Measurements from ENCODE around the gene TMEM126A. TPM values are rescaled to one million over a fixed set of nuclear protein-coding genes. Genes with fewer than 3 reads are reported as not detected.

The TMEM126A gene
- total RNA-seq, result 10 to 100 TPM in 1 of 2 donors, 1 to 10 TPM in 1; 9.3 to 21.0 TPM
- 10 to 100 TPM; 25.6 to 39.1 TPM for polyA plus RNA-seq

DNA sequence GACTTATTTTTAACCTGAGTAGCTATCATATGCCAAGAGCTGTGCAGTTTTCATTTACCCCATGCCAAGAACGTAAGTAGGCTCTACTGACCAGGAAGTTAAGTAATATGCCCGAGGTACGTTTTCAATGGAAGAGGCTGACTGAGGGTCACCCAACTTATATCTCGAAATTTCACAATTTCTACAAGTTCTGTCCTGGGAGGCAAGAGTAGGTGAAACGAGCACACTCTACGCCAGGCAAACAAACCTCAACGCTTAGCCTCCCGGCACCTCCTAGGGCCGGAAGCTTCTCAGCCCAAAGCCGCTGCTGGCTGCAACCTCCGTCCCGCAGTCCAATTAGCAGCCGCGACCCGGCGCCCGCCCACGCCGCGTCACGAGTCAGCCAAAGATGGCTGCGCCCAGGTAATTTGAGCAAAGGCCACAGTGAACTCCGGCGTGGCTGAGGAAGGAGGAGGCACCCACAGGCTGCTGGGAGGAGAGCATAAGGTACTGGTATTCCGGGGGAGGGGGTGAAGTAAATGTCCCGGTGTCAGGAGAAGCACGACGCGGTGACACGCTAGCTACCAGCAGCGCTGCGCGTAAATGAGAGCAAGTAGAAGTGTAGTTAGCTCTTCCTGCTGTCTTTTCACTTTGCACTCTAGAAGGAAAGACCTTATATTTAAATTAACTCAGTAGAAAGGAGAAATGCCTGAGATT lies at the start of gene TMEM126A:
TSS of gene TMEM126A (plus strand) at position 364 of the 696 bp plus-strand sequence. CDS start 2,289 bp downstream, outside the sequence.
- no peaks in the 10 kb centered on the region for H3K9me3 ChIP-seq (ENCODE audit: control insufficient read depth in 4 of 4, low read length in 3 of 4)
- peak within 1 kb of the TSS; percentile 62 to 90 (median 90) for H3K4me3 ChIP-seq (ENCODE audit: low read depth in 1 of 3, low read length in 3 of 3)
- peak; percentile 90 for DNase-seq (ENCODE audit: low spot score)
- peaks cover 7 to 18% (median 10%) of the 10 kb centered on the region in 4 donors for H3K4me1 ChIP-seq (ENCODE audit: control insufficient read depth in 4 of 4, insufficient read depth in 4 of 4, low read length in 3 of 4)
- WGBS, result under 1% methylated on average over 33 of the region's 33 CpGs
- peaks cover 0 to 4% (median 0%) of the 10 kb centered on the region in 4 donors for H3K27me3 ChIP-seq (ENCODE audit: control insufficient read depth in 4 of 4, insufficient read depth in 4 of 4, low read length in 3 of 4)
- peaks cover 0 to 9% (median 0%) of the 10 kb centered on the region in 4 donors for H3K36me3 ChIP-seq (ENCODE audit: control insufficient read depth in 4 of 4, insufficient read depth in 3 of 4, low read depth in 1 of 4, low read length in 3 of 4)
- H3K9ac ChIP-seq (ENCODE audit: low read depth in 1 of 2, low read length in 2 of 2), result peak within 1 kb of the TSS; percentile 85 to 96
- H3K27ac ChIP-seq (ENCODE audit: low read depth in 1 of 2, low read length in 2 of 2), result peak within 1 kb of the TSS; percentile 64 to 83
- TF ChIP-seq YY1 (IDR thresholded peaks at IDR 0.05) (peak; percentile 99), GABPA (IDR thresholded peaks at IDR 0.05 in 1 of 2, conservative IDR thresholded peaks at IDR 0.05 in 1 of 2) (peak in 1 of 2 donors; percentile 88), HNF4G (IDR thresholded peaks at IDR 0.05) (peak; percentile 11), RXRA (IDR thresholded peaks at IDR 0.05) (peak; percentile 50 to 60), FOXA1 (IDR thresholded peaks at IDR 0.05) (no peak), FOXA2 (IDR thresholded peaks at IDR 0.05) (no peak), JUND (IDR thresholded peaks at IDR 0.05) (no peak), EGR1 (IDR thresholded peaks at IDR 0.05; ENCODE audit: low read depth in 2 of 2) (peak; percentile 95 to 98), NR2F2 (IDR thresholded peaks at IDR 0.05) (peak; percentile 17), TAF1 (conservative IDR thresholded peaks at IDR 0.05) (peak; percentile 83), SP1 (IDR thresholded peaks at IDR 0.05) (peak; percentile 66), RAD21 (IDR thresholded peaks at IDR 0.05) (peak in 1 of 2 donors; percentile 51), HNF4A (conservative IDR thresholded peaks at IDR 0.05) (peak; percentile 46 to 48)
- TF ChIP-seq, protein P1, sequence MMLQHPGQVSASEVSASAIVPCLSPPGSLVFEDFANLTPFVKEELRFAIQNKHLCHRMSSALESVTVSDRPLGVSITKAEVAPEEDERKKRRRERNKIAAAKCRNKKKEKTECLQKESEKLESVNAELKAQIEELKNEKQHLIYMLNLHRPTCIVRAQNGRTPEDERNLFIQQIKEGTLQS (IDR thresholded peaks at IDR 0.05), result peak; percentile 15
- TF ChIP-seq, protein P2, sequence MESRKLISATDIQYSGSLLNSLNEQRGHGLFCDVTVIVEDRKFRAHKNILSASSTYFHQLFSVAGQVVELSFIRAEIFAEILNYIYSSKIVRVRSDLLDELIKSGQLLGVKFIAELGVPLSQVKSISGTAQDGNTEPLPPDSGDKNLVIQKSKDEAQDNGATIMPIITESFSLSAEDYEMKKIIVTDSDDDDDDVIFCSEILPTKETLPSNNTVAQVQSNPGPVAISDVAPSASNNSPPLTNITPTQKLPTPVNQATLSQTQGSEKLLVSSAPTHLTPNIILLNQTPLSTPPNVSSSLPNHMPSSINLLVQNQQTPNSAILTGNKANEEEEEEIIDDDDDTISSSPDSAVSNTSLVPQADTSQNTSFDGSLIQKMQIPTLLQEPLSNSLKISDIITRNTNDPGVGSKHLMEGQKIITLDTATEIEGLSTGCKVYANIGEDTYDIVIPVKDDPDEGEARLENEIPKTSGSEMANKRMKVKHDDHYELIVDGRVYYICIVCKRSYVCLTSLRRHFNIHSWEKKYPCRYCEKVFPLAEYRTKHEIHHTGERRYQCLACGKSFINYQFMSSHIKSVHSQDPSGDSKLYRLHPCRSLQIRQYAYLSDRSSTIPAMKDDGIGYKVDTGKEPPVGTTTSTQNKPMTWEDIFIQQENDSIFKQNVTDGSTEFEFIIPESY (IDR thresholded peaks at IDR 0.05), result peak; percentile 83
- TF ChIP-seq, protein P3, sequence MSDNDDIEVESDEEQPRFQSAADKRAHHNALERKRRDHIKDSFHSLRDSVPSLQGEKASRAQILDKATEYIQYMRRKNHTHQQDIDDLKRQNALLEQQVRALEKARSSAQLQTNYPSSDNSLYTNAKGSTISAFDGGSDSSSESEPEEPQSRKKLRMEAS (IDR thresholded peaks at IDR 0.05), result peak; percentile 46
- TF ChIP-seq, protein P4, sequence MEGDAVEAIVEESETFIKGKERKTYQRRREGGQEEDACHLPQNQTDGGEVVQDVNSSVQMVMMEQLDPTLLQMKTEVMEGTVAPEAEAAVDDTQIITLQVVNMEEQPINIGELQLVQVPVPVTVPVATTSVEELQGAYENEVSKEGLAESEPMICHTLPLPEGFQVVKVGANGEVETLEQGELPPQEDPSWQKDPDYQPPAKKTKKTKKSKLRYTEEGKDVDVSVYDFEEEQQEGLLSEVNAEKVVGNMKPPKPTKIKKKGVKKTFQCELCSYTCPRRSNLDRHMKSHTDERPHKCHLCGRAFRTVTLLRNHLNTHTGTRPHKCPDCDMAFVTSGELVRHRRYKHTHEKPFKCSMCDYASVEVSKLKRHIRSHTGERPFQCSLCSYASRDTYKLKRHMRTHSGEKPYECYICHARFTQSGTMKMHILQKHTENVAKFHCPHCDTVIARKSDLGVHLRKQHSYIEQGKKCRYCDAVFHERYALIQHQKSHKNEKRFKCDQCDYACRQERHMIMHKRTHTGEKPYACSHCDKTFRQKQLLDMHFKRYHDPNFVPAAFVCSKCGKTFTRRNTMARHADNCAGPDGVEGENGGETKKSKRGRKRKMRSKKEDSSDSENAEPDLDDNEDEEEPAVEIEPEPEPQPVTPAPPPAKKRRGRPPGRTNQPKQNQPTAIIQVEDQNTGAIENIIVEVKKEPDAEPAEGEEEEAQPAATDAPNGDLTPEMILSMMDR (IDR thresholded peaks at IDR 0.05; ENCODE audit: low read depth, low read length, missing input control), result no peak
- TF ChIP-seq, protein P5, sequence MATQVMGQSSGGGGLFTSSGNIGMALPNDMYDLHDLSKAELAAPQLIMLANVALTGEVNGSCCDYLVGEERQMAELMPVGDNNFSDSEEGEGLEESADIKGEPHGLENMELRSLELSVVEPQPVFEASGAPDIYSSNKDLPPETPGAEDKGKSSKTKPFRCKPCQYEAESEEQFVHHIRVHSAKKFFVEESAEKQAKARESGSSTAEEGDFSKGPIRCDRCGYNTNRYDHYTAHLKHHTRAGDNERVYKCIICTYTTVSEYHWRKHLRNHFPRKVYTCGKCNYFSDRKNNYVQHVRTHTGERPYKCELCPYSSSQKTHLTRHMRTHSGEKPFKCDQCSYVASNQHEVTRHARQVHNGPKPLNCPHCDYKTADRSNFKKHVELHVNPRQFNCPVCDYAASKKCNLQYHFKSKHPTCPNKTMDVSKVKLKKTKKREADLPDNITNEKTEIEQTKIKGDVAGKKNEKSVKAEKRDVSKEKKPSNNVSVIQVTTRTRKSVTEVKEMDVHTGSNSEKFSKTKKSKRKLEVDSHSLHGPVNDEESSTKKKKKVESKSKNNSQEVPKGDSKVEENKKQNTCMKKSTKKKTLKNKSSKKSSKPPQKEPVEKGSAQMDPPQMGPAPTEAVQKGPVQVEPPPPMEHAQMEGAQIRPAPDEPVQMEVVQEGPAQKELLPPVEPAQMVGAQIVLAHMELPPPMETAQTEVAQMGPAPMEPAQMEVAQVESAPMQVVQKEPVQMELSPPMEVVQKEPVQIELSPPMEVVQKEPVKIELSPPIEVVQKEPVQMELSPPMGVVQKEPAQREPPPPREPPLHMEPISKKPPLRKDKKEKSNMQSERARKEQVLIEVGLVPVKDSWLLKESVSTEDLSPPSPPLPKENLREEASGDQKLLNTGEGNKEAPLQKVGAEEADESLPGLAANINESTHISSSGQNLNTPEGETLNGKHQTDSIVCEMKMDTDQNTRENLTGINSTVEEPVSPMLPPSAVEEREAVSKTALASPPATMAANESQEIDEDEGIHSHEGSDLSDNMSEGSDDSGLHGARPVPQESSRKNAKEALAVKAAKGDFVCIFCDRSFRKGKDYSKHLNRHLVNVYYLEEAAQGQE (IDR thresholded peaks at IDR 0.05), result peak; percentile 47

All from liver (tissue), 9 donors.